GM21381 (cell line): Measurements from ENCODE around the gene IGFBP6.

Source experiments
- ATAC-seq: cut with Tn5 transposase; IDR thresholded peaks from one replicate; pipeline ENCODE4 v1.9.1; 2021; ENCODE audit warnings: mild to moderate bottlenecking, moderate library complexity; ENCODE audit not compliant: unreplicated experiment

Gene IGFBP6

GRCh38 chr12:53059434-53060063 is 37.9 kb upstream of the IGFBP6 start:
- no peak for ATAC-seq

GRCh38 chr12:53060064-53060720 is 37.3 kb upstream of the IGFBP6 start:
- ATAC-seq = no peak

- no peak for ATAC-seq
Observed at GRCh38 chr12:53060721-53061276, 36.7 kb upstream of the IGFBP6 start.

GRCh38 chr12:53061404-53062010 is 36.0 kb upstream of the IGFBP6 start:
- ATAC-seq = no peak

GRCh38 chr12:53062011-53062961 is 35.2 kb upstream of the IGFBP6 start:
- ATAC-seq = no peak

GRCh38 chr12:53062977-53063707 is 34.3 kb upstream of the IGFBP6 start:
- ATAC-seq = no peak

- no peak for ATAC-seq
Observed at GRCh38 chr12:53063708-53064612, 33.5 kb upstream of the IGFBP6 start.

GRCh38 chr12:53064613-53065436 is 32.6 kb upstream of the IGFBP6 start:
- no peak for ATAC-seq

GRCh38 chr12:53065470-53065869 is 32.0 kb upstream of the IGFBP6 start:
- ATAC-seq = no peak

- ATAC-seq = no peak
Observed at GRCh38 chr12:53065975-53066931, 31.2 kb upstream of the IGFBP6 start.

- ATAC-seq = no peak
Observed at GRCh38 chr12:53067074-53067992, 30.1 kb upstream of the IGFBP6 start.

- ATAC-seq = no peak
Observed at GRCh38 chr12:53067993-53068770, 29.3 kb upstream of the IGFBP6 start.

- ATAC-seq = no peak
Observed at GRCh38 chr12:53068811-53069585, 28.5 kb upstream of the IGFBP6 start.

- ATAC-seq = no peak
Observed at GRCh38 chr12:53069621-53070410, 27.7 kb upstream of the IGFBP6 start.
